Measurements from ENCODE around the gene HOXA9. TPM values are rescaled to one million over a fixed set of nuclear protein-coding genes. Genes with fewer than 3 reads are reported as not detected.

Gene HOXA9
- total RNA-seq, 2 experiments from 2014 or later: not detected

DNA sequence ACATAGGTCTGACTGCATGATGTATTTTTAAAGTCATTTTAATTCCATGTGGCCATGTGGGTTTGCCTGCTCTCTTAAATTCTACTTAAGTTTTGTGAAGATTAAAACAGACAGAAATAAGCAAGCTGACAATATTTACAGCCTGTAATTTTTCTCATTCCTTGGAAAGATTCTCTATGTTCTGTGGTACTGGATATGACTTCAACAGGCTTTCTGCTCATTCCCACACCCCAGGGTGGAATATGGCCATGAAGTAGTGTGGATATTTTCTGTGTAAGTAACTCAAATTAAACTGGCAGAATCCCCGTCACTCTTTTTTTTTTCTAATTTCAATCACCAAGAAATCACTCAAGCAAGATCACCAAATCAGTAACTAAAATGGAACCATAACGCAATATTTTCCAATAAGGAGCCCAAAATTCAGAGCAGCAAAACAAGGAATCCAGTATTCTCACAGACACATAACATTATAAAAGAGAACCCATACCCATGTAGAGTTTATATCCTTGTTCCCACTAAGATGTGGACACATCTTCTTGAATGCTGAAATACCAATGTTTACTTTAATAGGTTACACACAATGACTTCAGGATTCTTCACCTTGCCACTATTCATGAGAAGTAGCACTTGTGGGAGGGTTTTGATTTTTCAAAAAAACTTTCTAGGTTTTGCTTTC, 27.6 kb downstream of the HOXA9 start:
- no peak overlapping the region for H2AFZ ChIP-seq (ENCODE audit: low read length)
- H3K79me2 ChIP-seq (ENCODE audit: insufficient read depth, low read depth, low read length): no peaks in the 10 kb centered on the region
- DNase-seq (ENCODE audit: low spot score): no peak
- TF ChIP-seq, protein P1, sequence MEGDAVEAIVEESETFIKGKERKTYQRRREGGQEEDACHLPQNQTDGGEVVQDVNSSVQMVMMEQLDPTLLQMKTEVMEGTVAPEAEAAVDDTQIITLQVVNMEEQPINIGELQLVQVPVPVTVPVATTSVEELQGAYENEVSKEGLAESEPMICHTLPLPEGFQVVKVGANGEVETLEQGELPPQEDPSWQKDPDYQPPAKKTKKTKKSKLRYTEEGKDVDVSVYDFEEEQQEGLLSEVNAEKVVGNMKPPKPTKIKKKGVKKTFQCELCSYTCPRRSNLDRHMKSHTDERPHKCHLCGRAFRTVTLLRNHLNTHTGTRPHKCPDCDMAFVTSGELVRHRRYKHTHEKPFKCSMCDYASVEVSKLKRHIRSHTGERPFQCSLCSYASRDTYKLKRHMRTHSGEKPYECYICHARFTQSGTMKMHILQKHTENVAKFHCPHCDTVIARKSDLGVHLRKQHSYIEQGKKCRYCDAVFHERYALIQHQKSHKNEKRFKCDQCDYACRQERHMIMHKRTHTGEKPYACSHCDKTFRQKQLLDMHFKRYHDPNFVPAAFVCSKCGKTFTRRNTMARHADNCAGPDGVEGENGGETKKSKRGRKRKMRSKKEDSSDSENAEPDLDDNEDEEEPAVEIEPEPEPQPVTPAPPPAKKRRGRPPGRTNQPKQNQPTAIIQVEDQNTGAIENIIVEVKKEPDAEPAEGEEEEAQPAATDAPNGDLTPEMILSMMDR (conservative IDR thresholded peaks at IDR 0.05; ENCODE audit: low read length): no peak
- TF ChIP-seq EZH2phosphoT487 (IDR thresholded peaks at IDR 0.05; ENCODE audit: borderline replicate concordance, low read depth, low read length): no peak
- H3K4me1 ChIP-seq (ENCODE audit: insufficient read depth, low read length, poor library complexity, severe bottlenecking): no peaks in the 10 kb centered on the region
- H3K9me3 ChIP-seq (ENCODE audit: low read length): no peaks in the 10 kb centered on the region
- ChIA-PET CTCF (ENCODE audit: unreplicated experiment) (no interaction called here), POLR2A (no interaction called here)
- no peak overlapping the region for H3K4me2 ChIP-seq (ENCODE audit: low read length)
- H3K9me2 ChIP-seq (ENCODE audit: insufficient read depth, low read length): no peaks in the 10 kb centered on the region
- no peak overlapping the region for H3K4me3 ChIP-seq (ENCODE audit: low read depth, low read length, poor library complexity, severe bottlenecking)
- intact Hi-C loops (cut with micrococcal nuclease; ENCODE audit: unreplicated experiment): no loop called here
- no TSS peak for BruUV-seq (replicated peaks)
- no peak overlapping the region for H3K27ac ChIP-seq (ENCODE audit: low read depth, low read length, poor library complexity, severe bottlenecking)
- 0 out of 2 replicates have a peak, but pooled peaks cover 5% of the 10 kb centered on the region for H3K36me3 ChIP-seq (ENCODE audit: insufficient read depth, low read length)
- no peaks in the 10 kb centered on the region for H4K20me1 ChIP-seq (ENCODE audit: insufficient read depth, low read length)

DNA sequence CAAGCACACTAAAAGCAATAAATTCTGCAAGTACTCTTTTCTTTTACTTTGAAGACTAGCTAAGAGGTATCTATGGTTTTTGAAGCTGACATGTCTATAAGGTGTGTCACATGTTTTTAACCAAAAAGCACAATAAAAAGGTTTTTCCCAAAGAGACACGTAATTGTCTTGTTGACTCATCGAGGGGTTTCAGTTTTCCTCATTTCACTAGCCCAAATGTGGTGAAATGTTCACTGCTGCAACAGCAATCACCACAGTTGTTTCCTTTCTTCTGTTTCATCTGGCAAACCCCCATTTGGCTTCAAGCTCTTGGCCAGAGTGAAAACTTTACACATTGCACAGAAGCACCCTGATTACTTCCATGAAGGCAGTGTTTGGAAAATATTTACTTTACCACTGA, 30.9 kb downstream of the HOXA9 start:
- CTCF ChIA-PET (ENCODE audit: unreplicated experiment): no interaction called here
- Histone ChIP-seq H3K36me3 (ENCODE audit: insufficient read depth, low read length) (no peaks in the 10 kb centered on the region), H3K4me3 (ENCODE audit: low read depth, low read length, poor library complexity, severe bottlenecking) (no peak overlapping the region), H2AFZ (ENCODE audit: low read length) (no peak overlapping the region), H3K9me3 (ENCODE audit: low read length) (no peaks in the 10 kb centered on the region), H3K9me2 (ENCODE audit: insufficient read depth, low read length) (no peaks in the 10 kb centered on the region), H3K27ac (ENCODE audit: low read depth, low read length, poor library complexity, severe bottlenecking) (no peak overlapping the region), H3K4me1 (ENCODE audit: insufficient read depth, low read length, poor library complexity, severe bottlenecking) (peaks cover 4% of the 10 kb centered on the region), H4K20me1 (ENCODE audit: insufficient read depth, low read length) (no peaks in the 10 kb centered on the region), H3K79me2 (ENCODE audit: insufficient read depth, low read depth, low read length) (no peaks in the 10 kb centered on the region), H3K4me2 (ENCODE audit: low read length) (no peak overlapping the region)
- POLR2A ChIA-PET: interaction anchor here (0.6 kb wide), 1 partner anchor 107 kb away, joined by 3 read pairs; no protein-coding TSS in a partner anchor
- BruUV-seq (replicated peaks): no TSS peak
- intact Hi-C loops (cut with micrococcal nuclease; ENCODE audit: unreplicated experiment): no loop called here
- TF ChIP-seq EZH2phosphoT487 (IDR thresholded peaks at IDR 0.05; ENCODE audit: borderline replicate concordance, low read depth, low read length): no peak
- TF ChIP-seq, protein P1 (conservative IDR thresholded peaks at IDR 0.05; ENCODE audit: low read length): no peak
- no peak for DNase-seq (ENCODE audit: low spot score)

DNA sequence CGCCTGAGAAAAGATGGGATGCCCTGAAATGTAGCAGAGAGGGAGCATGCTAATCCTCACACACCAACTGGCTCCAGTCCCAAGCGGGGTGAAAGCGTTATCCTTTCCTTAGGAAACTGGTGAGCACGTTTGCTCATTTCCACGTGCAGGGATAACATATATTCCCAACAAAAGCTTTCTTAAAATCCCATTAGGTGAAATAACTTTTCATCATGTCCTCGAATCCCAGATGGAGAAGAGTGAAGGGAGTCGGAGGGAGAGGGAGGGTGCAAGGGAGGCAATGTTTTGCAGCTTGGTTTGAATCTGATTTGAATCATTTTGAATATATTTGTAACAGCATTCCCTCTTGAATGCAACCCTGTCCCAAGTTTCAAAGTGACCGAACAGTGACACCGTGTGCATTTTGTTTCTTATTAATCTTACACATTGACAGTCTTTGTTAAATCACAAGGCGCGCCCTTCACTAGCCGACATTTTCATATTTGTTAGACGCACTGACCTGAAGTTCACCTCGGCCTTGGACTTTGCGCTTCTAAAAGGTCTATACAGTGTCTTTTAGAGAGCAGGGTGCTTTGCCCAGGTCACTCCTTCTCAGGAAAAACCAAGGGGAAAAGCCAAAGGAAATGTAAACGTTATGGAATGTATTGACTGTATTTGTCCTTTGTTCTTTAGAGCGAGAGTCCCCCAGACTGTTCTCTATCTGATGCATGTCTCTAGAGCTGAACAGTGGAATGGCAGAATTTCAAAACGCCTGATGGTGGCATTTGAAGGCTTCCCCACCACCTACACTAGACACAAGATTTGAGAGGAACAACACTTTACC, 31.7 kb downstream of the HOXA9 start:
- no peaks in the 10 kb centered on the region for H3K36me3 ChIP-seq (ENCODE audit: insufficient read depth, low read length)
- intact Hi-C loops (cut with micrococcal nuclease; ENCODE audit: unreplicated experiment): no loop called here
- DNase-seq (ENCODE audit: low spot score): no peak
- no peak overlapping the region for H3K4me3 ChIP-seq (ENCODE audit: low read depth, low read length, poor library complexity, severe bottlenecking)
- H3K79me2 ChIP-seq (ENCODE audit: insufficient read depth, low read depth, low read length): no peaks in the 10 kb centered on the region
- ChIA-PET POLR2A (no interaction called here), CTCF (ENCODE audit: unreplicated experiment) (no interaction called here)
- no peaks in the 10 kb centered on the region for H3K9me3 ChIP-seq (ENCODE audit: low read length)
- H3K4me2 ChIP-seq (ENCODE audit: low read length): no peak overlapping the region
- H3K9me2 ChIP-seq (ENCODE audit: insufficient read depth, low read length): no peaks in the 10 kb centered on the region
- peaks cover 4% of the 10 kb centered on the region for H3K4me1 ChIP-seq (ENCODE audit: insufficient read depth, low read length, poor library complexity, severe bottlenecking)
- H2AFZ ChIP-seq (ENCODE audit: low read length): no peak overlapping the region
- no peak overlapping the region for H3K27ac ChIP-seq (ENCODE audit: low read depth, low read length, poor library complexity, severe bottlenecking)
- no peak for TF ChIP-seq EZH2phosphoT487 (IDR thresholded peaks at IDR 0.05; ENCODE audit: borderline replicate concordance, low read depth, low read length)
- TF ChIP-seq, protein P1 (conservative IDR thresholded peaks at IDR 0.05; ENCODE audit: low read length): no peak
- BruUV-seq (replicated peaks): no TSS peak
- no peaks in the 10 kb centered on the region for H4K20me1 ChIP-seq (ENCODE audit: insufficient read depth, low read length)

Data from OCI-LY7 (cell line).